K562 (cell line): ENCODE data around the gene RPLP2. TPM values are rescaled to one million over a fixed set of nuclear protein-coding genes. Genes with fewer than 3 reads are reported as not detected.
A peak's percentile ranks its signal among the peaks of the same experiment; 100 is the strongest.

ENCODE experiments used
- ARNT ChIP-seq, 2 experiments: fragments of 450-650 bp; IDR thresholded peaks; 2 replicates each; pipeline ENCODE4 v1.6.1; 2016; ENCODE audit warnings: mild to moderate bottlenecking in 1 of 2
- CAMTA2 ChIP-seq: fragments of 250-450 bp; sonication (Bioruptor Pico); conservative IDR thresholded peaks from 2 replicates; pipeline ENCODE4 v1.5.1; 2022
- DMBX1 ChIP-seq: fragments of 250-450 bp; sonication (Bioruptor Pico); IDR thresholded peaks from 2 replicates; pipeline ENCODE4 v1.8.0; 2022; ENCODE audit warnings: inconsistent platforms, mild to moderate bottlenecking, moderate library complexity, borderline replicate concordance
- EWSR1 ChIP-seq: fragments of 450-650 bp; IDR thresholded peaks from 2 replicates; pipeline ENCODE4 v1.6.1; 2018; ENCODE audit warnings: borderline replicate concordance, mild to moderate bottlenecking, low read depth, moderate library complexity; ENCODE audit not compliant: partially characterized antibody
- GABPA ChIP-seq: fragments of 200-800 bp; sonication (Bioruptor generic); conservative IDR thresholded peaks from 2 replicates; pipeline ENCODE4 v1.6.1; 2016; ENCODE audit warnings: low read depth, missing genetic modification characterization, missing compliant biosample characterization
- HDAC2 ChIP-seq: fragments of 450-650 bp; IDR thresholded peaks from 2 replicates; pipeline ENCODE4 v1.6.1; 2016; ENCODE audit warnings: mild to moderate bottlenecking
- HDAC6 ChIP-seq: IDR thresholded peaks from 2 replicates; pipeline ENCODE4 v1.6.1; 2012; ENCODE audit warnings: low read depth, mild to moderate bottlenecking, control low read depth, inconsistent platforms, low read length, moderate library complexity
- HEY1 ChIP-seq: fragments of 250-450 bp; sonication (Bioruptor Pico); IDR thresholded peaks from 2 replicates; pipeline ENCODE4 v1.5.0; 2020; ENCODE audit warnings: mild to moderate bottlenecking, moderate library complexity, borderline replicate concordance
- JUNB ChIP-seq: fragments of 450-650 bp; formaldehyde crosslinking; conservative IDR thresholded peaks from 2 replicates; pipeline ENCODE4 v1.4.0; 2020; ENCODE audit warnings: mild to moderate bottlenecking
- KAT8 ChIP-seq: fragments of 450-650 bp; IDR thresholded peaks from 2 replicates; pipeline ENCODE4 v1.6.1; 2016; ENCODE audit warnings: low read depth, mild to moderate bottlenecking
- MEIS2 ChIP-seq: fragments of 450-650 bp; IDR thresholded peaks from 2 replicates; pipeline ENCODE4 v1.6.1; 2014; ENCODE audit warnings: mild to moderate bottlenecking; ENCODE audit not compliant: partially characterized antibody
- PHF21A ChIP-seq: fragments of 450-650 bp; IDR thresholded peaks from 2 replicates; pipeline ENCODE4 v1.6.1; 2017; ENCODE audit warnings: low read depth, borderline replicate concordance
- PML ChIP-seq: IDR thresholded peaks from 2 replicates; pipeline ENCODE4 v1.6.1; 2012; ENCODE audit warnings: low read length, inconsistent platforms
- SNAPC5 ChIP-seq: fragments of 250-450 bp; sonication (Bioruptor Pico); IDR thresholded peaks from 2 replicates; pipeline ENCODE4 v1.8.0; 2021; ENCODE audit warnings: moderate library complexity, mild to moderate bottlenecking, inconsistent platforms
- SPI1 ChIP-seq: IDR thresholded peaks from 2 replicates; pipeline ENCODE4 v1.6.1; 2011; ENCODE audit warnings: low read depth, low read length, control low read depth, borderline replicate concordance
- SRSF1 ChIP-seq: fragments of 200-400 bp; formaldehyde crosslinking; IDR thresholded peaks from 2 replicates; pipeline ENCODE4 v1.6.1; 2017; ENCODE audit warnings: mild to moderate bottlenecking, low read depth, low read length, moderate library complexity
- STAT5B ChIP-seq: fragments of 250-450 bp; sonication (Bioruptor Pico); IDR thresholded peaks from 2 replicates; pipeline ENCODE4 v1.8.0; 2021; ENCODE audit warnings: mild to moderate bottlenecking, inconsistent platforms
- ZNF551 ChIP-seq: fragments of 250-450 bp; sonication (Bioruptor Pico); IDR thresholded peaks from 2 replicates; pipeline ENCODE4 v1.5.0; 2021; ENCODE audit warnings: mild to moderate bottlenecking, moderate library complexity
- polyA plus RNA-seq, 8 experiments: library from polyadenylated mRNA; depleted of rRNA in 4 of 8; stranded (reverse) in 5 of 8; unstranded in 3 of 8; fragments of >200 nt; fragmentation: Nextera tagmentation in 2 of 8; fragmentation: Illumina TruSeq in 1 of 8; extraction: Ambion mirVana in 2 of 8; extraction: Trizol in 1 of 8; gene quantifications; 2 replicates each; pipeline versions ENCODE4 v1.2.1 to v1.2.3, GENCODE V29; 2011 to 2014; ENCODE audit warnings: inconsistent platforms in 1 of 8, missing spikeins in 1 of 8
- total RNA-seq, 7 experiments: library from RNA; depleted of rRNA in 6 of 7; stranded (reverse); fragments of >200 nt in 6 of 7; fragmentation: Illumina TruSeq in 2 of 7; extraction: Trizol in 2 of 7; gene quantifications; 2 replicates each; pipeline versions ENCODE4 v1.2.1 to v1.2.3, GENCODE V29; 2011 to 2021; ENCODE audit warnings: low replicate concordance in 1 of 7
- TF ChIP-seq, protein P1 (sequence below): fragments of 250-450 bp; sonication (Bioruptor Pico); IDR thresholded peaks from 2 replicates; pipeline ENCODE4 v1.4.0; 2020; ENCODE audit warnings: mild to moderate bottlenecking
- TF ChIP-seq, protein P2 (sequence below): sonication (generic); formaldehyde crosslinking; IDR thresholded peaks from 2 replicates; pipeline ENCODE4 v1.8.1; 2022; ENCODE audit warnings: missing genetic modification reagents
- TF ChIP-seq, protein P3 (sequence below): fragments of 450-650 bp; formaldehyde crosslinking; IDR thresholded peaks from 2 replicates; pipeline ENCODE4 v1.4.0; 2020; ENCODE audit warnings: mild to moderate bottlenecking
- TF ChIP-seq, protein P4 (sequence below): sonication (generic); formaldehyde crosslinking; IDR thresholded peaks from 2 replicates; pipeline ENCODE4 v1.8.1; 2023; ENCODE audit warnings: mild to moderate bottlenecking, missing genetic modification reagents

Gene RPLP2
- total and polyA plus RNA-seq, 9 of the 15 experiments (the other 6 are each of a cell fraction or from before 2014, with no cell fraction given) = 528 to 3,807 (median 1,633) TPM

DNA sequence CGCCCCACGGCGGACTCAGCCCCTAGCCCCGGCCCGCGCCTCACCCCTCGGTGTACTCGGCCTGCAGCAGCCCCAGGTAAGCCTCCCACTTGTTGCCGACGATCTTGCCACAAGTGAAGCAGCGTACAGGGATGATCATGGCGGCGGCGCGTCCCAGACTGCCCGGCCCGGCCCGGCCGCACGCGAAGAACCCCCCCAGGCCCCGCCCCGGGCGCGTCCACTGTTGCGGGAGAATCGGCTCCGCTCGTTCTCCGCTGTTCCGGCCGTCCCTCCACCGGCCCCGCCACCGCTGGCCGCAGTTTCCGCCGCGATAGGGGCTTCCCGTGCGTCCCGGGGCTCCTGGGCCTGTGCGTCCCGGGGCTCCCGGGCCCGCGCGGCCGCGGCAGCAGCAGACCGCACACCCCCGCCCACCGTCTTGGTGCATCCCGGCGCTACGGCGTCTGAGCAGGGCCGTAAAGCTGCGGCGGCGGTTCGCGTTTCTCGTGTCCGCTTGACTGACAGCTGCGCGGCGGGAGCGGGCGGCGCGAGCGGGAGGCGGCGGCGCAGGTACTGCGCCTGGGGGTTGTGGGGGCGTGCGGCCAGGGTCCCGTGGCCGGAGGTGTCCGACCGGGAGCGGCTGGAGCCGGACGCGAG lies 32.7 kb downstream of the RPLP2 start, which contains the start of the genes POLR2L and TSPAN4 (continued):
- TF ChIP-seq SNAPC5 (CRISPR knock-in tag) = no peak
- TF ChIP-seq DMBX1 = no peak
- TF ChIP-seq ARNT (IDR thresholded peaks at IDR 0.05) = no peak
- peak; percentile 88 for TF ChIP-seq MEIS2
- no peak for TF ChIP-seq HEY1 (CRISPR knock-in tag)
- TF ChIP-seq CAMTA2 (CRISPR knock-in tag) = no peak
- TF ChIP-seq HDAC6 = no peak
- TF ChIP-seq SRSF1 = no peak
- no peak for TF ChIP-seq PHF21A
- TF ChIP-seq, protein P1, sequence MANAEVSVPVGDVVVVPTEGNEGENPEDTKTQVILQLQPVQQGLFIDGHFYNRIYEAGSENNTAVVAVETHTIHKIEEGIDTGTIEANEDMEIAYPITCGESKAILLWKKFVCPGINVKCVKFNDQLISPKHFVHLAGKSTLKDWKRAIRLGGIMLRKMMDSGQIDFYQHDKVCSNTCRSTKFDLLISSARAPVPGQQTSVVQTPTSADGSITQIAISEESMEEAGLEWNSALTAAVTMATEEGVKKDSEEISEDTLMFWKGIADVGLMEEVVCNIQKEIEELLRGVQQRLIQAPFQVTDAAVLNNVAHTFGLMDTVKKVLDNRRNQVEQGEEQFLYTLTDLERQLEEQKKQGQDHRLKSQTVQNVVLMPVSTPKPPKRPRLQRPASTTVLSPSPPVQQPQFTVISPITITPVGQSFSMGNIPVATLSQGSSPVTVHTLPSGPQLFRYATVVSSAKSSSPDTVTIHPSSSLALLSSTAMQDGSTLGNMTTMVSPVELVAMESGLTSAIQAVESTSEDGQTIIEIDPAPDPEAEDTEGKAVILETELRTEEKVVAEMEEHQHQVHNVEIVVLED (CRISPR knock-in tag) = peak; percentile 58
- peak; percentile 48; the same call in 1 of the 2 replicates for TF ChIP-seq GABPA (tag)
- TF ChIP-seq, protein P2, sequence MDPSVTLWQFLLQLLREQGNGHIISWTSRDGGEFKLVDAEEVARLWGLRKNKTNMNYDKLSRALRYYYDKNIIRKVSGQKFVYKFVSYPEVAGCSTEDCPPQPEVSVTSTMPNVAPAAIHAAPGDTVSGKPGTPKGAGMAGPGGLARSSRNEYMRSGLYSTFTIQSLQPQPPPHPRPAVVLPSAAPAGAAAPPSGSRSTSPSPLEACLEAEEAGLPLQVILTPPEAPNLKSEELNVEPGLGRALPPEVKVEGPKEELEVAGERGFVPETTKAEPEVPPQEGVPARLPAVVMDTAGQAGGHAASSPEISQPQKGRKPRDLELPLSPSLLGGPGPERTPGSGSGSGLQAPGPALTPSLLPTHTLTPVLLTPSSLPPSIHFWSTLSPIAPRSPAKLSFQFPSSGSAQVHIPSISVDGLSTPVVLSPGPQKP = no peak
- TF ChIP-seq, protein P3, sequence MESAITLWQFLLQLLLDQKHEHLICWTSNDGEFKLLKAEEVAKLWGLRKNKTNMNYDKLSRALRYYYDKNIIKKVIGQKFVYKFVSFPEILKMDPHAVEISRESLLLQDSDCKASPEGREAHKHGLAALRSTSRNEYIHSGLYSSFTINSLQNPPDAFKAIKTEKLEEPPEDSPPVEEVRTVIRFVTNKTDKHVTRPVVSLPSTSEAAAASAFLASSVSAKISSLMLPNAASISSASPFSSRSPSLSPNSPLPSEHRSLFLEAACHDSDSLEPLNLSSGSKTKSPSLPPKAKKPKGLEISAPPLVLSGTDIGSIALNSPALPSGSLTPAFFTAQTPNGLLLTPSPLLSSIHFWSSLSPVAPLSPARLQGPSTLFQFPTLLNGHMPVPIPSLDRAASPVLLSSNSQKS (CRISPR knock-in tag) = no peak
- TF ChIP-seq HDAC2 = no peak
- TF ChIP-seq ZNF551 (CRISPR knock-in tag) = no peak
- TF ChIP-seq KAT8 = no peak
- TF ChIP-seq PML = peak; percentile 44; the same call in 1 of the 2 replicates
- TF ChIP-seq SPI1 = no peak
- no peak for TF ChIP-seq JUNB
- TF ChIP-seq EWSR1 = no peak
- TF ChIP-seq STAT5B (CRISPR knock-in tag) = no peak
- TF ChIP-seq, protein P4, sequence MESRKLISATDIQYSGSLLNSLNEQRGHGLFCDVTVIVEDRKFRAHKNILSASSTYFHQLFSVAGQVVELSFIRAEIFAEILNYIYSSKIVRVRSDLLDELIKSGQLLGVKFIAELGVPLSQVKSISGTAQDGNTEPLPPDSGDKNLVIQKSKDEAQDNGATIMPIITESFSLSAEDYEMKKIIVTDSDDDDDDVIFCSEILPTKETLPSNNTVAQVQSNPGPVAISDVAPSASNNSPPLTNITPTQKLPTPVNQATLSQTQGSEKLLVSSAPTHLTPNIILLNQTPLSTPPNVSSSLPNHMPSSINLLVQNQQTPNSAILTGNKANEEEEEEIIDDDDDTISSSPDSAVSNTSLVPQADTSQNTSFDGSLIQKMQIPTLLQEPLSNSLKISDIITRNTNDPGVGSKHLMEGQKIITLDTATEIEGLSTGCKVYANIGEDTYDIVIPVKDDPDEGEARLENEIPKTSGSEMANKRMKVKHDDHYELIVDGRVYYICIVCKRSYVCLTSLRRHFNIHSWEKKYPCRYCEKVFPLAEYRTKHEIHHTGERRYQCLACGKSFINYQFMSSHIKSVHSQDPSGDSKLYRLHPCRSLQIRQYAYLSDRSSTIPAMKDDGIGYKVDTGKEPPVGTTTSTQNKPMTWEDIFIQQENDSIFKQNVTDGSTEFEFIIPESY (CRISPR knock-in tag) = peak; percentile 80
